Measurements from ENCODE around the gene LAMC2.

Gene LAMC2

DNA sequence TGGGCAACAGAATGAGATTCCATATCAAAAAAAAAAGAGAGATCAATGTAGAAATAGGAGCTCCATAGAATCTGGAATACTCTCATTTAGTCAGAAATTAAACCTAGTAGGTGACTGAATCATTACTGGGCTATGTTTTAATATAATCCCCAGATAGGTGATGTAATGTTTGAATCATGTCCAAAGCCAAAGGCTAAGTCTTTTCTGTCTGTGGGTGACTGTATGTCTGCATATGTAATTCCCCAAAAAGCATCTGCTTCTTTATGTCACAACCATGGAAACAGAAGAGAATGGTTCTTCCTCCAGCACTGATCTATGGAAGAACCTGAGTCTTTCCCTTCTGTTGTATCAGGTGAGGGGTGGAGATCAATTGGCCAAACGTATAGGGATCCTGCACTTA lies 5.8 kb downstream of the LAMC2 start:
- H3K27ac ChIP-seq (replicated peaks; ENCODE audit: low read length): no peak overlapping the region
- no peak overlapping the region for H4K8ac ChIP-seq (ENCODE audit: low read depth, low read length)
- no peaks in the 10 kb centered on the region for H3K36me3 ChIP-seq (replicated peaks in 1 of 2; ENCODE audit: control insufficient read depth in 2 of 2, insufficient read depth in 2 of 2, low read length in 2 of 2)
- H3K27me3 ChIP-seq (ENCODE audit: control insufficient read depth in 3 of 3, insufficient read depth in 3 of 3, low read depth in 1 of 3, low read length in 3 of 3): peaks cover 0 to 10% (median 3%) of the 10 kb centered on the region in 3 experiments
- no peak for DNase-seq (ENCODE audit: low spot score)
- peaks cover 7 to 8% of the 10 kb centered on the region in 2 donors for H3K4me1 ChIP-seq (ENCODE audit: control insufficient read depth in 2 of 2, insufficient read depth in 1 of 2, low read depth in 1 of 2, low read length in 2 of 2)
- no peak overlapping the region for H3K4me3 ChIP-seq (ENCODE audit: low read length in 2 of 2)
- no peak overlapping the region for H2BK120ac ChIP-seq (ENCODE audit: low read depth, low read length)
- H3K79me1 ChIP-seq (ENCODE audit: low read depth, low read length): no peaks in the 10 kb centered on the region
- no peak overlapping the region for H3K9ac ChIP-seq (ENCODE audit: low read depth, low read length, poor library complexity)
- no peak overlapping the region for H2AFZ ChIP-seq (ENCODE audit: low read length)
- no peak overlapping the region for H3K4me2 ChIP-seq (ENCODE audit: insufficient read depth, low read length, poor library complexity, severe bottlenecking)
- no peak overlapping the region for H2AK5ac ChIP-seq (ENCODE audit: low read depth, low read length)
- no peak overlapping the region for H3K14ac ChIP-seq (ENCODE audit: low read length)
- no peaks in the 10 kb centered on the region for H3K9me3 ChIP-seq (replicated peaks in 1 of 2; ENCODE audit: control insufficient read depth in 2 of 2, insufficient read depth in 1 of 2, low read depth in 1 of 2, low read length in 2 of 2)
- no CpG with 5 or more reads among the region's 1 CpG for WGBS, 2 donors (ENCODE audit: extremely low coverage in 2 of 2, insufficient read length in 2 of 2, insufficient replicate concordance in 1 of 2)
- H3K18ac ChIP-seq (ENCODE audit: low read length): no peak overlapping the region
- no peak overlapping the region for H3K4ac ChIP-seq (ENCODE audit: low read length)
- H4K91ac ChIP-seq (ENCODE audit: low read depth, low read length, poor library complexity): no peak overlapping the region
- no peak overlapping the region for H2BK15ac ChIP-seq (ENCODE audit: low read length)
- H2BK5ac ChIP-seq (ENCODE audit: low read length): no peak overlapping the region
- no peak overlapping the region for H2BK12ac ChIP-seq (ENCODE audit: low read length)
- no peak overlapping the region for H3K23ac ChIP-seq (ENCODE audit: low read depth, low read length, poor library complexity)

- Histone ChIP-seq H2BK12ac (ENCODE audit: low read length) (no peak overlapping the region), H2BK120ac (ENCODE audit: low read depth, low read length) (no peak overlapping the region), H3K18ac (ENCODE audit: low read length) (no peak overlapping the region), H3K4me3 (ENCODE audit: low read length in 2 of 2) (no peak overlapping the region), H3K79me1 (ENCODE audit: low read depth, low read length) (no peaks in the 10 kb centered on the region), H2AFZ (ENCODE audit: low read length) (no peak overlapping the region), H3K27ac (replicated peaks; ENCODE audit: low read length) (no peak overlapping the region), H3K23ac (ENCODE audit: low read depth, low read length, poor library complexity) (no peak overlapping the region), H4K91ac (ENCODE audit: low read depth, low read length, poor library complexity) (no peak overlapping the region), H3K9me3 (replicated peaks in 1 of 2; ENCODE audit: control insufficient read depth in 2 of 2, insufficient read depth in 1 of 2, low read depth in 1 of 2, low read length in 2 of 2) (no peaks in the 10 kb centered on the region), H3K4ac (ENCODE audit: low read length) (no peak overlapping the region), H3K27me3 (ENCODE audit: control insufficient read depth in 3 of 3, insufficient read depth in 3 of 3, low read depth in 1 of 3, low read length in 3 of 3) (no peaks in the 10 kb centered on the region), H3K4me2 (ENCODE audit: insufficient read depth, low read length, poor library complexity, severe bottlenecking) (no peak overlapping the region), H3K36me3 (replicated peaks in 1 of 2; ENCODE audit: control insufficient read depth in 2 of 2, insufficient read depth in 2 of 2, low read length in 2 of 2) (no peaks in the 10 kb centered on the region), H4K8ac (ENCODE audit: low read depth, low read length) (no peak overlapping the region), H2AK5ac (ENCODE audit: low read depth, low read length) (no peak overlapping the region), H3K9ac (ENCODE audit: low read depth, low read length, poor library complexity) (no peak overlapping the region), H3K4me1 (ENCODE audit: control insufficient read depth in 2 of 2, insufficient read depth in 1 of 2, low read depth in 1 of 2, low read length in 2 of 2) (peaks cover 10 to 13% of the 10 kb centered on the region in 2 donors), H3K14ac (ENCODE audit: low read length) (no peak overlapping the region), H2BK15ac (ENCODE audit: low read length) (no peak overlapping the region), H2BK5ac (ENCODE audit: low read length) (no peak overlapping the region)
- DNase-seq (ENCODE audit: low spot score): no peak
- no CpG with 5 or more reads among the region's 4 CpGs for WGBS, 2 donors (ENCODE audit: extremely low coverage in 2 of 2, insufficient read length in 2 of 2, insufficient replicate concordance in 1 of 2)
These were observed 8.0 kb downstream of the LAMC2 start for GRCh38 chr1:183193963-183194525.

GRCh38 chr1:183194527-183195141 lies 8.6 kb downstream of the LAMC2 start:
- Histone ChIP-seq H3K36me3 (replicated peaks in 1 of 2; ENCODE audit: control insufficient read depth in 2 of 2, insufficient read depth in 2 of 2, low read length in 2 of 2) (no peaks in the 10 kb centered on the region), H3K23ac (ENCODE audit: low read depth, low read length, poor library complexity) (no peak overlapping the region), H4K8ac (ENCODE audit: low read depth, low read length) (no peak overlapping the region), H3K9me3 (replicated peaks in 1 of 2; ENCODE audit: control insufficient read depth in 2 of 2, insufficient read depth in 1 of 2, low read depth in 1 of 2, low read length in 2 of 2) (no peaks in the 10 kb centered on the region), H4K91ac (ENCODE audit: low read depth, low read length, poor library complexity) (no peak overlapping the region), H2BK15ac (ENCODE audit: low read length) (no peak overlapping the region), H2AFZ (ENCODE audit: low read length) (no peak overlapping the region), H3K79me1 (ENCODE audit: low read depth, low read length) (no peaks in the 10 kb centered on the region), H3K18ac (ENCODE audit: low read length) (no peak overlapping the region), H3K4me3 (ENCODE audit: low read length in 2 of 2) (no peak overlapping the region), H3K4me1 (ENCODE audit: control insufficient read depth in 2 of 2, insufficient read depth in 1 of 2, low read depth in 1 of 2, low read length in 2 of 2) (peaks cover 10 to 13% of the 10 kb centered on the region in 2 donors), H2BK5ac (ENCODE audit: low read length) (no peak overlapping the region), H2BK120ac (ENCODE audit: low read depth, low read length) (no peak overlapping the region), H3K27me3 (ENCODE audit: control insufficient read depth in 3 of 3, insufficient read depth in 3 of 3, low read depth in 1 of 3, low read length in 3 of 3) (no peaks in the 10 kb centered on the region), H3K27ac (replicated peaks; ENCODE audit: low read length) (peak overlapping the region; percentile 47), H2BK12ac (ENCODE audit: low read length) (no peak overlapping the region), H3K14ac (ENCODE audit: low read length) (no peak overlapping the region), H3K4ac (ENCODE audit: low read length) (no peak overlapping the region), H2AK5ac (ENCODE audit: low read depth, low read length) (no peak overlapping the region), H3K4me2 (ENCODE audit: insufficient read depth, low read length, poor library complexity, severe bottlenecking) (no peak overlapping the region), H3K9ac (ENCODE audit: low read depth, low read length, poor library complexity) (no peak overlapping the region)
- no CpG with 5 or more reads among the region's 1 CpG for WGBS, 2 donors (ENCODE audit: extremely low coverage in 2 of 2, insufficient read length in 2 of 2, insufficient replicate concordance in 1 of 2)
- no peak for DNase-seq (ENCODE audit: low spot score)

DNA sequence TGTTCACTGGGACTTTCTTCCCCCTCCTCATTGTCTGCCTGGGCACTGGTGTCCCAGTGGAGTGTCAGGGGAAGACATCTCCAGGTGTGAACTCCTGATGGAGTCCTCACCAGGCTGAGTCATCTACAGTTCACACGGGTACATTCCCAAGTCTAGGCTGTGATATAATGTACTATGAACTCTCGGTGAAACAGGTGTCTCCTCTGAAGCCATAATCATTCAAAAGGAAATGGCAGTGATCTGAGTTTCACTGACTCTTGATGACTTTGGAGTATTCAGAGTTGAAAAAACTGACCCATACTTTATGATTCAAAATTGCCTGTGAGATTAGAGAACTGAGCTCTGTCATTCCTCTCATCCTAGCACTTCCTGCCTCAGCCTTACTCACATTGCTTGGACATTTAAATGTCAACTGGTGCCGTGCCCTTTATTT lies 9.1 kb downstream of the LAMC2 start:
- Histone ChIP-seq H2BK120ac (ENCODE audit: low read depth, low read length) (no peak overlapping the region), H3K36me3 (replicated peaks in 1 of 2; ENCODE audit: control insufficient read depth in 2 of 2, insufficient read depth in 2 of 2, low read length in 2 of 2) (no peaks in the 10 kb centered on the region), H2AK5ac (ENCODE audit: low read depth, low read length) (no peak overlapping the region), H3K9ac (ENCODE audit: low read depth, low read length, poor library complexity) (no peak overlapping the region), H4K8ac (ENCODE audit: low read depth, low read length) (no peak overlapping the region), H3K23ac (ENCODE audit: low read depth, low read length, poor library complexity) (no peak overlapping the region), H2BK5ac (ENCODE audit: low read length) (no peak overlapping the region), H2AFZ (ENCODE audit: low read length) (no peak overlapping the region), H3K4me1 (ENCODE audit: control insufficient read depth in 2 of 2, insufficient read depth in 1 of 2, low read depth in 1 of 2, low read length in 2 of 2) (peaks cover 10 to 13% of the 10 kb centered on the region in 2 donors), H3K4me3 (ENCODE audit: low read length in 2 of 2) (no peak overlapping the region), H3K14ac (ENCODE audit: low read length) (no peak overlapping the region), H3K18ac (ENCODE audit: low read length) (no peak overlapping the region), H3K4ac (ENCODE audit: low read length) (no peak overlapping the region), H3K27me3 (ENCODE audit: control insufficient read depth in 3 of 3, insufficient read depth in 3 of 3, low read depth in 1 of 3, low read length in 3 of 3) (no peaks in the 10 kb centered on the region), H3K27ac (replicated peaks; ENCODE audit: low read length) (peak overlapping the region; percentile 47), H3K9me3 (replicated peaks in 1 of 2; ENCODE audit: control insufficient read depth in 2 of 2, insufficient read depth in 1 of 2, low read depth in 1 of 2, low read length in 2 of 2) (no peaks in the 10 kb centered on the region), H3K4me2 (ENCODE audit: insufficient read depth, low read length, poor library complexity, severe bottlenecking) (no peak overlapping the region), H4K91ac (ENCODE audit: low read depth, low read length, poor library complexity) (no peak overlapping the region), H3K79me1 (ENCODE audit: low read depth, low read length) (no peaks in the 10 kb centered on the region), H2BK15ac (ENCODE audit: low read length) (no peak overlapping the region), H2BK12ac (ENCODE audit: low read length) (no peak overlapping the region)
- WGBS, 2 donors (ENCODE audit: extremely low coverage in 2 of 2, insufficient read length in 2 of 2, insufficient replicate concordance in 1 of 2): no CpG with 5 or more reads among the region's 3 CpGs
- DNase-seq (ENCODE audit: low spot score): no peak

Measured in neuronal stem cell (in vitro differentiated cells).